ENCODE results near the gene TRABD2B. TPM values are rescaled to one million over a fixed set of nuclear protein-coding genes. Genes with fewer than 3 reads are reported as not detected.
A peak's percentile ranks its signal among the peaks of the same experiment; 100 is the strongest.

TRABD2B gene
- total RNA-seq, 6 donors from 2014 or later, result under 0.01 to 2.1 (median 0.62) TPM

DNA sequence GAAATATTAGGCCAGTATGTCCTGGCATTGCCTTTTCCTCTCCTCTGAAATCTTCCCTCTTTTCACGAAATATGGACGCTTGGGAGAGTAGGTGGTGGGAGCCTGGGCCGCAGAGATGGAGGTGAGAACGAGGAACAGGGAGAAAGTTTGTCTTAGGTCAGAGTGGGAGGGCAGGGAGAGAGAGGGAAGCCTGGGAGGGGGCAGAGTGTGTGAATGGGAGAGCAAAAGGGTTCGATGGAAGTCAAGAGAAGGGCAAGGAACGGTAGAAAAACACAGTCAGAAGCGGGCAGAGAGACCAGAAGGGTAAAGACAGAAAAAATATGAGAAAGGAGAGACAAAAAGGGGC lies 1.2 kb downstream of the TRABD2B start:
- H3K4me3 ChIP-seq, result peak overlapping the region in 2 of 4 donors; percentile 43 to 57
- ATAC-seq (ENCODE audit: low FRiP score in 2 of 2) (no peak), DNase-seq (no peak)
- 36 to 57% methylated on average over 7 of the region's 7 CpGs for WGBS, 2 donors
- no peaks in the 10 kb centered on the region for H3K36me3 ChIP-seq
- peaks cover 7 to 17% (median 10%) of the 10 kb centered on the region in 4 donors for H3K4me1 ChIP-seq
- H3K27ac ChIP-seq, result no peak overlapping the region
- TF ChIP-seq EP300 (IDR thresholded peaks at IDR 0.05) (no peak), POLR2A (IDR thresholded peaks at IDR 0.05) (no peak), POLR2AphosphoS5 (IDR thresholded peaks at IDR 0.05) (no peak)
- TF ChIP-seq, protein P1, sequence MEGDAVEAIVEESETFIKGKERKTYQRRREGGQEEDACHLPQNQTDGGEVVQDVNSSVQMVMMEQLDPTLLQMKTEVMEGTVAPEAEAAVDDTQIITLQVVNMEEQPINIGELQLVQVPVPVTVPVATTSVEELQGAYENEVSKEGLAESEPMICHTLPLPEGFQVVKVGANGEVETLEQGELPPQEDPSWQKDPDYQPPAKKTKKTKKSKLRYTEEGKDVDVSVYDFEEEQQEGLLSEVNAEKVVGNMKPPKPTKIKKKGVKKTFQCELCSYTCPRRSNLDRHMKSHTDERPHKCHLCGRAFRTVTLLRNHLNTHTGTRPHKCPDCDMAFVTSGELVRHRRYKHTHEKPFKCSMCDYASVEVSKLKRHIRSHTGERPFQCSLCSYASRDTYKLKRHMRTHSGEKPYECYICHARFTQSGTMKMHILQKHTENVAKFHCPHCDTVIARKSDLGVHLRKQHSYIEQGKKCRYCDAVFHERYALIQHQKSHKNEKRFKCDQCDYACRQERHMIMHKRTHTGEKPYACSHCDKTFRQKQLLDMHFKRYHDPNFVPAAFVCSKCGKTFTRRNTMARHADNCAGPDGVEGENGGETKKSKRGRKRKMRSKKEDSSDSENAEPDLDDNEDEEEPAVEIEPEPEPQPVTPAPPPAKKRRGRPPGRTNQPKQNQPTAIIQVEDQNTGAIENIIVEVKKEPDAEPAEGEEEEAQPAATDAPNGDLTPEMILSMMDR (IDR thresholded peaks at IDR 0.05), result no peak
- H3K9me3 ChIP-seq, result no peaks in the 10 kb centered on the region
- peaks cover 0 to 17% (median 11%) of the 10 kb centered on the region in 4 donors for H3K27me3 ChIP-seq

DNA sequence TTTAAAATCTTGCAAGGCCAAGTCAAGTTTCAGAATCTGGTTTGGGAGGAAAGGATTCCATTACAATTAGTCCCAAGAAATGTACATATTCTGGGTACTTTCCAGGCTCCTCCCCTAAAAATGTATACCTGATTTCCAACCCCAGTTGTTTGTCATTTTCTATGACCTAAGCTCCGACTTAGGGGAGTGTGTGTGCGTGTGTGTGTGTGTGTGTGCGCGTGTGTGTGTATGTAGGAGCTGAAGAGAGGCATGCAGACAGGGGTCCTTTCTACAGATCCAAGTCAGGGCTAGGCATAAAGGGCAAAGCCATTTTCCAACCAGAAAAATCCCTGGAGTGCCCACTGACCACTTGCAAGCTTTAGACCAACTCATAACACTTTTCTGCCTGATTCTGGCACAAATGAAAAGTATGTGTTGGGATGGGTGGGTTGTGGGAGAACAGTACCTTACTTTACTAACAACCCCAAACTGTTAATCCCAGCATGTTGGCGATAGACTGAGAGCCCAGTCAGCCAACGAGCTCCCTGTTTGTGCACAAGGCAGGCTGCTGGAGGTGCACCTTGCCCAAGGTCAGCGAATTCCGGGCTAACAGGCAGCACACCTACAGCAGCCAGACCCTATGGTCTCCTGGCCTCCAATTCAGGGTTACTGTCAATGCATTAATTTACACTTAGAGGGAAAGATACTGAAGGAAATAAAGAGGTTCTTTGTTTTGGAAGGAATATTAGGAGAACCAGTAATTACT lies 1.7 kb downstream of the TRABD2B start:
- no peaks in the 10 kb centered on the region for H3K9me3 ChIP-seq
- ATAC-seq (ENCODE audit: low FRiP score in 2 of 2), result no peak
- peaks cover 0 to 17% (median 11%) of the 10 kb centered on the region in 4 donors for H3K27me3 ChIP-seq
- WGBS, 2 donors, result 77 to 80% methylated on average over 7 to 8 of the region's 8 CpGs
- H3K36me3 ChIP-seq, result no peaks in the 10 kb centered on the region
- H3K27ac ChIP-seq, result no peak overlapping the region
- peaks cover 7 to 17% (median 10%) of the 10 kb centered on the region in 4 donors for H3K4me1 ChIP-seq
- DNase-seq, result no peak
- H3K4me3 ChIP-seq, result peak overlapping the region in 1 of 4 donors; percentile 57
- TF ChIP-seq EP300 (IDR thresholded peaks at IDR 0.05) (no peak), POLR2A (IDR thresholded peaks at IDR 0.05) (no peak), POLR2AphosphoS5 (IDR thresholded peaks at IDR 0.05) (no peak)
- TF ChIP-seq, protein P1 (IDR thresholded peaks at IDR 0.05), result no peak

DNA sequence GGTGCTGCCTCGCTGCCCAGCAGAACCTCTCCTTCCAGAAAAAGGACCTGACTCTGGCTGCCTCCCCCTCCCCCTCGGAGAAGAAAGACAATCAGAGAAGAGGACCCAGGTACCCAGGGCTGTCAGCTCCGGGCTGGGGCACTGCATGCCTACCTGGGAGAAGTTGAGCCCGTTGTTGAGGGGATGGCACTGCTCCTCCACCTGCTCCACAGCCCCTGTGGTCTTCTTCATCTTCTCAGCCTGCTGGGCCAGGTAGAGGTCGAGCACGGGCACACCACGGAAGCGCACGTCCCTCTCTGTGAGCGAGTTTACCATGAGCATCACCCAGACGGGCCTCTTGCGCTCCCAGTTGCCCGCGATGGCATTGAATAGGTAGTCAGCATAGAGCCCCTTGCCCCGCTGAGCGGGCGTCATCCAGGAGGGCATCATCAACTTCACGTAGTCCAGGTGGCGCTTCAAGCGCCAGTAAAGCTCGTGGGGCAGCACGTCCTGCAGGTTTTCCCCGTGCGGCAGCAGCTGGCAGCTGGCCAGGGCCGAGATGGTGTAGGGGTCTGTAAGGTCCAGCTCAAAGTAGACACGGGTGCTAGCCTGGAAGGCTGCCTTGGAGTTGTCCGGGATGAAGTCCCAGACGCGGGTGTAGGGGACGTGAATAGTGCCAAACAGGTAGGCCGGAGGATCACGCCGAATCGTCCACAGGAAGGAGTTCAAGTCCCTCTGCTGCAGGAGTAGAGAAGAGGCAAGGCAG lies 3.1 kb downstream of the TRABD2B start:
- Histone ChIP-seq H3K4me1 (peaks cover 7 to 17% (median 10%) of the 10 kb centered on the region in 4 donors), H3K9me3 (no peaks in the 10 kb centered on the region), H3K36me3 (no peaks in the 10 kb centered on the region), H3K27ac (no peak overlapping the region), H3K27me3 (peaks cover 0 to 17% (median 11%) of the 10 kb centered on the region in 4 donors), H3K4me3 (no peak overlapping the region)
- 88 to 89% methylated on average over 28 to 34 of the region's 34 CpGs for WGBS, 2 donors
- ATAC-seq (ENCODE audit: low FRiP score in 2 of 2), result no peak
- TF ChIP-seq, protein P1 (IDR thresholded peaks at IDR 0.05), result no peak
- TF ChIP-seq EP300 (IDR thresholded peaks at IDR 0.05) (no peak), POLR2AphosphoS5 (IDR thresholded peaks at IDR 0.05) (no peak)
- DNase-seq, result peak in 1 of 2 donors; percentile 84

DNA sequence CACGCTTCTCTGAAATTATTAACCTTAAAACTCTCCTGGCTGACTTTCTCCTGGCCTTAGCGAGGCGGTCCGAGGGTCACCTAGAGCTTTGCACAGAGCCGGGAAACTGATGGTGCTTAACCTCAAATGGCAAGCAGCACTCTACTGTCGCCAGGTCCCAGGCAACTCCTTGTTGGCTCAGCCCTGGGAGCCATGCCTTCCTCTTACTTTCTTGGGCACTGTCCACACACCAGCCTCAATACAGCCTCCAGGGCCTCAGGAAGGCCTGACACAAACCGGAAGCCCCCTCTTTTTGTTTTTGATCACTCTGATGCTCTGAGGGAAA lies 3.8 kb downstream of the TRABD2B start:
- H3K4me1 ChIP-seq, result peaks cover 7 to 17% (median 10%) of the 10 kb centered on the region in 4 donors
- DNase-seq (no peak), ATAC-seq (ENCODE audit: low FRiP score in 2 of 2) (no peak)
- TF ChIP-seq, protein P1 (IDR thresholded peaks at IDR 0.05), result no peak
- no peak for TF ChIP-seq POLR2A (IDR thresholded peaks at IDR 0.05)
- no peak for TF ChIP-seq EP300 (IDR thresholded peaks at IDR 0.05)
- no peak for TF ChIP-seq POLR2AphosphoS5 (IDR thresholded peaks at IDR 0.05)
- 80 to 90% methylated on average over 7 of the region's 7 CpGs for WGBS, 2 donors
- H3K27ac ChIP-seq, result no peak overlapping the region
- H3K36me3 ChIP-seq, result no peaks in the 10 kb centered on the region
- no peaks in the 10 kb centered on the region for H3K9me3 ChIP-seq
- peaks cover 0 to 17% (median 11%) of the 10 kb centered on the region in 4 donors for H3K27me3 ChIP-seq
- no peak overlapping the region for H3K4me3 ChIP-seq

All from upper lobe of left lung (tissue), 6 donors.